Measurements from ENCODE around the gene ZNF835.

DNA sequence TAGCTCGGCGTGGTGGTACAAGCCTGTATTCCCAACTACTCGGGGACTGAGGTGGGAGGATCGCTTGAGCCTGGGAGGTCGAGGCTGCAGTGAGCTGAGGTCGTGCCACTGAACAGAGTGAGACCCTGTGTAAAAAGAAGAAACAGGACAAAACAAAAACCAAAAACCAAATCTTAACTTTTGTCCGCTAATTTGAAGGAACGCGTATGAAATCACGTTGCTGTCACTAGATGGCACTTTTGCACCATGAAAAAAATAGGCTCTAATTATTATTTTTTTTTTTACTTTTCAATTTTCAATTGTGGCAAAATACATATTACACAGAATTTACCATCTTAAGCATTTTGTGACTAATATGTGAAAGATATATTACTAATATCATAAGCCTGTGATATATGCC lies 17.6 kb upstream of the ZNF835 start:
- TF ChIP-seq, protein P1, sequence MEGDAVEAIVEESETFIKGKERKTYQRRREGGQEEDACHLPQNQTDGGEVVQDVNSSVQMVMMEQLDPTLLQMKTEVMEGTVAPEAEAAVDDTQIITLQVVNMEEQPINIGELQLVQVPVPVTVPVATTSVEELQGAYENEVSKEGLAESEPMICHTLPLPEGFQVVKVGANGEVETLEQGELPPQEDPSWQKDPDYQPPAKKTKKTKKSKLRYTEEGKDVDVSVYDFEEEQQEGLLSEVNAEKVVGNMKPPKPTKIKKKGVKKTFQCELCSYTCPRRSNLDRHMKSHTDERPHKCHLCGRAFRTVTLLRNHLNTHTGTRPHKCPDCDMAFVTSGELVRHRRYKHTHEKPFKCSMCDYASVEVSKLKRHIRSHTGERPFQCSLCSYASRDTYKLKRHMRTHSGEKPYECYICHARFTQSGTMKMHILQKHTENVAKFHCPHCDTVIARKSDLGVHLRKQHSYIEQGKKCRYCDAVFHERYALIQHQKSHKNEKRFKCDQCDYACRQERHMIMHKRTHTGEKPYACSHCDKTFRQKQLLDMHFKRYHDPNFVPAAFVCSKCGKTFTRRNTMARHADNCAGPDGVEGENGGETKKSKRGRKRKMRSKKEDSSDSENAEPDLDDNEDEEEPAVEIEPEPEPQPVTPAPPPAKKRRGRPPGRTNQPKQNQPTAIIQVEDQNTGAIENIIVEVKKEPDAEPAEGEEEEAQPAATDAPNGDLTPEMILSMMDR (IDR thresholded peaks at IDR 0.05; ENCODE audit: low read length) = peak; percentile 5; the same call in 1 of the 2 replicates
- TF ChIP-seq EZH2 (IDR thresholded peaks at IDR 0.05; ENCODE audit: borderline replicate concordance, low read length) = no peak
